H9 (cell line): ENCODE measurements around the gene NDUFAF2. TPM values are rescaled to one million over a fixed set of nuclear protein-coding genes. Genes with fewer than 3 reads are reported as not detected.

Experiments used
- DNase-seq: peaks from one replicate; pipeline ENCODE4 v3.0.0-alpha.2; 2017
- H2AFZ ChIP-seq: one replicate; pipeline ENCODE4 v1.6.1; 2013; ENCODE audit warnings: mild to moderate bottlenecking, low read length, control low read depth, moderate library complexity
- H2AK5ac ChIP-seq: 2 replicates; pipeline ENCODE4 v1.6.1; 2013; ENCODE audit warnings: low read length, control low read depth, mixed read lengths; ENCODE audit not compliant: insufficient read length
- H2BK120ac ChIP-seq: one replicate; pipeline ENCODE4 v1.6.1; 2013; ENCODE audit warnings: low read depth, mild to moderate bottlenecking, low read length, control low read depth, inconsistent platforms; ENCODE audit not compliant: poor library complexity, severe bottlenecking
- H2BK12ac ChIP-seq: 2 replicates; pipeline ENCODE4 v1.6.1; 2013; ENCODE audit warnings: low read length, control low read depth, mixed read lengths, low read depth; ENCODE audit not compliant: insufficient read length
- H2BK15ac ChIP-seq: 2 replicates; pipeline ENCODE4 v1.6.1; 2013; ENCODE audit warnings: low read depth, low read length, control low read depth
- H2BK20ac ChIP-seq: one replicate; pipeline ENCODE4 v1.6.1; 2013; ENCODE audit warnings: low read depth, mild to moderate bottlenecking, low read length, control low read depth, inconsistent platforms; ENCODE audit not compliant: poor library complexity, severe bottlenecking
- H2BK5ac ChIP-seq: 2 replicates; pipeline ENCODE4 v1.6.1; 2013; ENCODE audit warnings: low read length, control low read depth, mixed read lengths; ENCODE audit not compliant: insufficient read length
- H3K14ac ChIP-seq: 2 replicates; pipeline ENCODE4 v1.6.1; 2013; ENCODE audit warnings: low read length, control low read depth; ENCODE audit not compliant: insufficient read depth
- H3K18ac ChIP-seq: 2 replicates; pipeline ENCODE4 v1.6.1; 2013; ENCODE audit warnings: low read depth, mild to moderate bottlenecking, mixed read lengths, low read length, control low read depth; ENCODE audit not compliant: insufficient read length
- H3K23ac ChIP-seq: 2 replicates; pipeline ENCODE4 v1.6.1; 2013; ENCODE audit warnings: low read length, control low read depth, mixed read lengths, low read depth; ENCODE audit not compliant: insufficient read length
- H3K23me2 ChIP-seq: 2 replicates; pipeline ENCODE4 v1.6.1; 2013; ENCODE audit warnings: low read depth, mild to moderate bottlenecking, mixed read lengths, low read length, control low read depth; ENCODE audit not compliant: insufficient read length, poor library complexity, severe bottlenecking
- H3K27ac ChIP-seq: 2 replicates; pipeline ENCODE4 v1.5.1; 2013; ENCODE audit warnings: low read length, control low read depth, mixed read lengths, low read depth; ENCODE audit not compliant: insufficient read length
- H3K27me3 ChIP-seq: 2 replicates; pipeline ENCODE4 v1.6.1; 2013; ENCODE audit warnings: low read length, control low read depth, inconsistent platforms; ENCODE audit not compliant: insufficient read depth
- H3K4ac ChIP-seq: 2 replicates; pipeline ENCODE4 v1.6.1; 2013; ENCODE audit warnings: low read depth, mild to moderate bottlenecking, control low read depth, inconsistent platforms, low read length, moderate library complexity
- H3K4me1 ChIP-seq: 2 replicates; pipeline ENCODE4 v1.6.1; 2013; ENCODE audit warnings: low read length, control low read depth, inconsistent platforms; ENCODE audit not compliant: insufficient read depth
- H3K4me2 ChIP-seq: 2 replicates; pipeline ENCODE4 v1.6.1; 2013; ENCODE audit warnings: low read length, control low read depth, mixed read lengths; ENCODE audit not compliant: insufficient read length, insufficient read depth
- H3K56ac ChIP-seq: 2 replicates; pipeline ENCODE4 v1.6.1; 2013; ENCODE audit warnings: low read depth, mild to moderate bottlenecking, mixed read lengths, low read length, control low read depth; ENCODE audit not compliant: insufficient read length
- H3K79me1 ChIP-seq: 2 replicates; pipeline ENCODE4 v1.6.1; 2013; ENCODE audit warnings: low read depth, mild to moderate bottlenecking, moderate library complexity, low read length, control low read depth, inconsistent platforms; ENCODE audit not compliant: insufficient read depth, poor library complexity, severe bottlenecking
- H3K79me2 ChIP-seq: 2 replicates; pipeline ENCODE4 v1.6.1; 2013; ENCODE audit warnings: low read length, control low read depth, inconsistent platforms; ENCODE audit not compliant: insufficient read depth
- H3K9ac ChIP-seq: 2 replicates; pipeline ENCODE4 v1.6.1; 2013; ENCODE audit warnings: low read length, control low read depth, mixed read lengths; ENCODE audit not compliant: insufficient read length; ENCODE audit errors: extremely low read depth
- H3K9me3 ChIP-seq: one replicate; pipeline ENCODE4 v1.6.1; 2013; ENCODE audit warnings: low read depth, low read length, inconsistent platforms; ENCODE audit not compliant: control insufficient read depth
- H3T11ph ChIP-seq: one replicate; pipeline ENCODE4 v1.6.1; 2013; ENCODE audit warnings: mild to moderate bottlenecking, low read length, control low read depth, inconsistent platforms
- H4K20me1 ChIP-seq: one replicate; pipeline ENCODE4 v1.6.1; 2013; ENCODE audit not compliant: control insufficient read depth, insufficient read length, insufficient read depth
- H4K5ac ChIP-seq: 2 replicates; pipeline ENCODE4 v1.6.1; 2013; ENCODE audit warnings: low read depth, mild to moderate bottlenecking, mixed read lengths, low read length, control low read depth; ENCODE audit not compliant: insufficient read length
- H4K8ac ChIP-seq: replicated peaks from 2 replicates; pipeline ENCODE4 v1.6.1; 2013; ENCODE audit warnings: low read length, control low read depth, mixed read lengths, low read depth; ENCODE audit not compliant: insufficient read length
- H4K91ac ChIP-seq: 2 replicates; pipeline ENCODE4 v1.6.1; 2013; ENCODE audit warnings: low read depth, mild to moderate bottlenecking, moderate library complexity, mixed read lengths, low read length, control low read depth; ENCODE audit not compliant: insufficient read length
- H3K27ac Mint-ChIP-seq, 3 experiments: 2 replicates in 2 of 3; 3 replicates in 1 of 3; pipeline ENCODE4 v1.8.0; 2020 to 2021; ENCODE audit warnings: mixed read lengths in 3 of 3, mild to moderate bottlenecking in 1 of 3, moderate library complexity in 1 of 3
- H3K27me3 Mint-ChIP-seq: 2 replicates; pipeline ENCODE4 v1.8.0; 2021; ENCODE audit warnings: low read depth, mild to moderate bottlenecking, moderate library complexity, mixed read lengths
- H3K36me3 Mint-ChIP-seq, 3 experiments: 2 replicates in 2 of 3; 3 replicates in 1 of 3; pipeline ENCODE4 v1.8.0; 2020 to 2021; ENCODE audit warnings: low read depth in 3 of 3, mixed read lengths in 3 of 3; ENCODE audit not compliant: insufficient read depth in 1 of 3
- H3K4me1 Mint-ChIP-seq, 2 experiments: 2 replicates each; pipeline ENCODE4 v1.8.0; 2020; ENCODE audit warnings: mixed read lengths in 2 of 2
- H3K4me3 Mint-ChIP-seq, 2 experiments: 2 replicates in 1 of 2; 3 replicates in 1 of 2; pipeline ENCODE4 v1.8.0; 2020 to 2021; ENCODE audit warnings: mild to moderate bottlenecking in 2 of 2, mixed read lengths in 2 of 2, moderate library complexity in 1 of 2
- H3K9me3 Mint-ChIP-seq, 2 experiments: 2 replicates in 1 of 2; 3 replicates in 1 of 2; pipeline ENCODE4 v1.8.0; 2020; ENCODE audit warnings: mild to moderate bottlenecking in 2 of 2, mixed read lengths in 2 of 2, moderate library complexity in 1 of 2
- WGBS: extraction: QIAGEN DNeasy Blood & Tissue Kit; methylation state at CpG from one replicate; pipeline ENCODE4 v1.1.7; 2013; ENCODE audit warnings: missing lambda C conversion rate, low lambda C conversion rate, mixed read lengths; ENCODE audit not compliant: insufficient read length; ENCODE audit errors: extremely low coverage; 5-methylcytosine and 5-hydroxymethylcytosine counted together
- total RNA-seq: library from RNA; stranded (reverse); gene quantifications from 2 replicates; pipeline ENCODE4 v1.2.1, GENCODE V29; 2021
- TF ChIP-seq, protein P1 (sequence below): fragments of 200-600 bp; sonication (generic); conservative IDR thresholded peaks from 3 replicates; pipeline ENCODE4 v1.8.0; 2021; ENCODE audit warnings: antibody characterized with exemption, mild to moderate bottlenecking

The NDUFAF2 gene
- total RNA-seq, 1 experiment from 2014 or later, result 31.4 TPM

- no peak overlapping the region for H2BK12ac ChIP-seq
- H4K91ac ChIP-seq, result no peak overlapping the region
- no peak overlapping the region for H3K4ac ChIP-seq
- no peaks in the 10 kb centered on the region for H3K9me3 ChIP-seq
- H4K8ac ChIP-seq, result no peak overlapping the region
- H3K56ac ChIP-seq, result no peak overlapping the region
- H3K27ac Mint-ChIP-seq, result no peak overlapping the region
- H3K27me3 Mint-ChIP-seq, result no peaks in the 10 kb centered on the region
- no peaks in the 10 kb centered on the region; a peak in 3 of 7 replicates for H3K36me3 Mint-ChIP-seq
- H3K9ac ChIP-seq, result no peak overlapping the region
- no CpG with 5 or more reads among the region's 1 CpG for WGBS
- H3T11ph ChIP-seq, result no peak overlapping the region
- DNase-seq, result no peak
- no peaks in the 10 kb centered on the region for H3K79me1 ChIP-seq
- no peaks in the 10 kb centered on the region for H3K27me3 ChIP-seq
- no peaks in the 10 kb centered on the region for H3K79me2 ChIP-seq
- H2BK15ac ChIP-seq, result no peak overlapping the region
- no peaks in the 10 kb centered on the region for H3K23me2 ChIP-seq
- H3K14ac ChIP-seq, result no peak overlapping the region
- H3K18ac ChIP-seq, result no peak overlapping the region
- H2BK5ac ChIP-seq, result no peak overlapping the region
- no peaks in the 10 kb centered on the region for H4K20me1 ChIP-seq
- peaks cover 17 to 25% of the 10 kb centered on the region in 2 experiments for H3K4me1 Mint-ChIP-seq
- no peak overlapping the region for H3K27ac ChIP-seq
- no peak overlapping the region for H2AFZ ChIP-seq
- no peak overlapping the region for H2BK20ac ChIP-seq
- TF ChIP-seq, protein P1, sequence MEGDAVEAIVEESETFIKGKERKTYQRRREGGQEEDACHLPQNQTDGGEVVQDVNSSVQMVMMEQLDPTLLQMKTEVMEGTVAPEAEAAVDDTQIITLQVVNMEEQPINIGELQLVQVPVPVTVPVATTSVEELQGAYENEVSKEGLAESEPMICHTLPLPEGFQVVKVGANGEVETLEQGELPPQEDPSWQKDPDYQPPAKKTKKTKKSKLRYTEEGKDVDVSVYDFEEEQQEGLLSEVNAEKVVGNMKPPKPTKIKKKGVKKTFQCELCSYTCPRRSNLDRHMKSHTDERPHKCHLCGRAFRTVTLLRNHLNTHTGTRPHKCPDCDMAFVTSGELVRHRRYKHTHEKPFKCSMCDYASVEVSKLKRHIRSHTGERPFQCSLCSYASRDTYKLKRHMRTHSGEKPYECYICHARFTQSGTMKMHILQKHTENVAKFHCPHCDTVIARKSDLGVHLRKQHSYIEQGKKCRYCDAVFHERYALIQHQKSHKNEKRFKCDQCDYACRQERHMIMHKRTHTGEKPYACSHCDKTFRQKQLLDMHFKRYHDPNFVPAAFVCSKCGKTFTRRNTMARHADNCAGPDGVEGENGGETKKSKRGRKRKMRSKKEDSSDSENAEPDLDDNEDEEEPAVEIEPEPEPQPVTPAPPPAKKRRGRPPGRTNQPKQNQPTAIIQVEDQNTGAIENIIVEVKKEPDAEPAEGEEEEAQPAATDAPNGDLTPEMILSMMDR, result no peak
- peaks cover 3 to 5% of the 10 kb centered on the region in 2 experiments; a peak in 3 of 5 replicates for H3K9me3 Mint-ChIP-seq
- no peak overlapping the region for H2AK5ac ChIP-seq
- 0 out of 2 replicates have a peak, but pooled peaks cover 2% of the 10 kb centered on the region for H3K4me1 ChIP-seq
- no peak overlapping the region for H3K23ac ChIP-seq
- no peak overlapping the region for H3K4me3 Mint-ChIP-seq
- H2BK120ac ChIP-seq, result no peak overlapping the region
- no peak overlapping the region for H4K5ac ChIP-seq
- H3K4me2 ChIP-seq, result no peak overlapping the region
Observed at GRCh38 chr5:61048534-61048933, 103.5 kb downstream of the NDUFAF2 start.
